ENCODE data around the gene COX5B.

Gene COX5B

GRCh38 chr2:97675430-97676113 is 29.7 kb downstream of the COX5B start:
- no peak for TF ChIP-seq CTCF (IDR thresholded peaks at IDR 0.05)

DNA sequence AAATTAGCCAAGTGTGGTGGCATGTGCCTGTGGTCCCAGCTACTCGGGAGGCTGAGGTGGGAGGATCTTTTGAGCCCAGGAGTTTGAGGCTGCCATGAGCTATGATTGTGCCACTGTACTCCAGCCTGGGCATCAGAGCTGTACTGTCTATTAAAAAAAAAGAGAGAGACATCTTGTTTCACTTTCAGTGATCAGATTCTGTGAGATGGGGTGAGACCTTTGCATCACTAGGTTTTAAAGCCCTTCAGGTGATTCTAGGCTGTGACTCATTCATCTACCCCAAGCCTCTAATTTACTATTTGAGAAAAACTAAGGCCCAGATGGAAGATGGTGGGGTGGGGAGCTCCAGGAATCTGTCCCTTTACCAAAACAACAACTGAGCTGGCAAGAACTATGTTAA is 30.8 kb downstream of the COX5B start:
- TF ChIP-seq CTCF (IDR thresholded peaks at IDR 0.05), result no peak

GRCh38 chr2:97677480-97677879 is 31.6 kb downstream of the COX5B start:
- TF ChIP-seq CTCF (IDR thresholded peaks at IDR 0.05), result no peak

DNA sequence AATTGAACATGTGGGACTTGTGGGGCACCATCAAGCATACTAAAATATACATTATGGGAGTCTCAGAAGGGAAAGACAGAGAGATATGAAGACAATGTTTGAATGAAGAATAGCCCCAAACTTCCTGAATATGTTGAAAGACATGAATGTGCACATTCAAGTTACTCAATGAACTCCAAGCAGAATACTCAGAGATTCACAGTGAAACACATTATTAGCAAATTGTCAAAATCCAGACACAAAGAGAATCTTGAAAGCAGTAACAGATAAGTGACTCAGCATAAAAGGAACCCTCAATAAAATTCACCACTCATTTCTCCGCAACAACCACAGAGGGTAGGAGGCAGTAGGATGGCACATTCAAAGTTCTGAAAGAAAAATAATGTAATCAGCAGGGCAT is 32.4 kb downstream of the COX5B start:
- no peak for TF ChIP-seq CTCF (IDR thresholded peaks at IDR 0.05)

DNA sequence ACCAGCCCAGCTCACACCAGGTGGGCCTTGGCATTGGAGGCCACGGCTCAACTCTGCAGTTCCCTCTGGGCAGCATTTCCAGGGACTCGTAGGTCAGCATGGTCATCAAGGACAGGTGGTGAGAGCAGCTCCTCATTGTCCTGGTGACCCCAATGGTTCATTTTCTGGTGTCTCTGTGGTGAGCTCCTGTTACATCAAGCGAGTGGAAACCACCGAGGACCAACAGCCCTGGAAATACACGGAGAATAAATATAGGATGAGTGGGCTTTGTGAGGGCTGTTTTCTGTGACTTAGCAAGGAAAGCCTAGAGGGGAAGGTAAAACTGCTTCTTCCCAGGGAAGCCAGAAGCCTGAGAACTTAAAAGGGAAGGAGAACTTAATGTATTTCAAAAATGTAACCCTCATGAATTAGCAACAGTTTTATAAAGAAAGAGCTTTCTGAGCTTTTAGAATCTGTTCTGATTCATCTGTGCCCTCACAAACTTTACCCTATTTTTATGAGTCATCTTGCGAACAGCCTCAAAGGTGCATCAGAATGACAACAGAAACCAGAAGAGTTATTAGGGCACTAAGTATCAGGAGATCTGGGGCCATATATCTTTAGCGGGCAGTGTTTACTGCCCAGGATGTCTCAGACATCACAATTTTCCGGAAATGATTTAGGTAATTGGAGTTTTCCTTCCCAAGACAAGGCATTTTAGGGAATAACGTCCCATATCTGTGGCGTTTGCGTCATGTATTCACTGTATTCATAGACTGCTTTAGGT is 42.4 kb downstream of the COX5B start:
- no peak for TF ChIP-seq CTCF (IDR thresholded peaks at IDR 0.05)

- no peak for TF ChIP-seq CTCF (IDR thresholded peaks at IDR 0.05)
These were observed 45.3 kb downstream of the COX5B start for GRCh38 chr2:97691166-97691565.

DNA sequence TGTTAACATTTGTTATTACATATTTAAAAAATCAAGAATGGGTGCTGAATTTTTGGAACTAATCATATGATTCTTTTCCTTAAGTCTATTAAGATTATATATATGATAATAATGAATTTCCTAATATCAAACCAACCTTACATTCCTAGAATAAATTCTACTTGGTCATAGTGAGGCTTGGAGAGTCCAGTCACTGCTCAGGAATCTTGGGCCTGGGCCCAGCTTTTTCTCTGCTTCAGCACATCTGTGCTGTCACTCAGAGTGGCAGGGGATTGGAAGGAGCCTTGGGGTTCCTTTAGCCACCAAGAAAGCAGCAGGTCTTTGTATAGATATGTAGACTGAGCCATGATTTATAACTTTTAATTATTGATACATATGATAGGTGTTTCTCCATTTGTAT is 47.6 kb downstream of the COX5B start:
- no peak for TF ChIP-seq CTCF (IDR thresholded peaks at IDR 0.05)
